ENCODE measurements around the gene VAT1L. TPM values are rescaled to one million over a fixed set of nuclear protein-coding genes. Genes with fewer than 3 reads are reported as not detected.

Gene VAT1L
- total RNA-seq, 2 donors from 2014 or later, result 0.53 to 4.1 TPM

DNA sequence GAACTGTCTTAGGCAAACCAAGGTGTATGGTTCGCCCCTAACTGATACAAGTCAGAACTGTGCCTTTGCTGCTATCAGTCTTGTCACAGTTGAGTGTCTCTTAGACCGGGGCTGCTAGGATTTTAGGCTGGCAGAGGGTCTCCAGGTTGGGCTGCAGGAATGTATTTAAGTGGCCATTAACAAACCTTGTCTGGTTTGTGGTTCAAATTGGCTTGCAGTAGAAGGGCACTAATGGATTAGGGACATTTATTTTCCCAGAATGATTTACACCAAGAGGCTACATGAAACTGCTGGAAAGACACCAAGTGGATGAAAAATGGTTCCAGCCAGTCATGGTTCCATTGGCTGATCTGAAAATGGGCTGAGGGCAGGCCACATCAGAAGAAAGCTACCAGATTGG is 5.1 kb downstream of the VAT1L start:
- H3K4me1 ChIP-seq (ENCODE audit: control insufficient read depth, insufficient read depth, low read length), result no peaks in the 10 kb centered on the region
- H3K9me3 Mint-ChIP-seq, result no peaks in the 10 kb centered on the region
- peaks cover 8% of the 10 kb centered on the region for H3K4me1 Mint-ChIP-seq
- peaks cover 46% of the 10 kb centered on the region for H3K27me3 Mint-ChIP-seq (ENCODE audit: insufficient read depth)
- H3K27me3 ChIP-seq (ENCODE audit: control insufficient read depth, insufficient read depth, low read length, poor library complexity, severe bottlenecking), result peaks cover 40% of the 10 kb centered on the region
- peak; percentile 11 for DNase-seq
- H3K4me3 Mint-ChIP-seq, result no peak overlapping the region
- H3K27ac ChIP-seq (ENCODE audit: low read depth, low read length), result no peak overlapping the region
- no peak overlapping the region for H3K4me3 ChIP-seq (ENCODE audit: low read length)
- 89 to 100% methylated on average over 1 to 2 of the region's 2 CpGs for WGBS, 2 experiments (ENCODE audit: insufficient coverage in 1 of 2, insufficient read length in 1 of 2)
- H3K27ac Mint-ChIP-seq, result no peak overlapping the region
- no peaks in the 10 kb centered on the region for H3K9me3 ChIP-seq (ENCODE audit: control insufficient read depth, low read length)
- TF ChIP-seq, protein P1, sequence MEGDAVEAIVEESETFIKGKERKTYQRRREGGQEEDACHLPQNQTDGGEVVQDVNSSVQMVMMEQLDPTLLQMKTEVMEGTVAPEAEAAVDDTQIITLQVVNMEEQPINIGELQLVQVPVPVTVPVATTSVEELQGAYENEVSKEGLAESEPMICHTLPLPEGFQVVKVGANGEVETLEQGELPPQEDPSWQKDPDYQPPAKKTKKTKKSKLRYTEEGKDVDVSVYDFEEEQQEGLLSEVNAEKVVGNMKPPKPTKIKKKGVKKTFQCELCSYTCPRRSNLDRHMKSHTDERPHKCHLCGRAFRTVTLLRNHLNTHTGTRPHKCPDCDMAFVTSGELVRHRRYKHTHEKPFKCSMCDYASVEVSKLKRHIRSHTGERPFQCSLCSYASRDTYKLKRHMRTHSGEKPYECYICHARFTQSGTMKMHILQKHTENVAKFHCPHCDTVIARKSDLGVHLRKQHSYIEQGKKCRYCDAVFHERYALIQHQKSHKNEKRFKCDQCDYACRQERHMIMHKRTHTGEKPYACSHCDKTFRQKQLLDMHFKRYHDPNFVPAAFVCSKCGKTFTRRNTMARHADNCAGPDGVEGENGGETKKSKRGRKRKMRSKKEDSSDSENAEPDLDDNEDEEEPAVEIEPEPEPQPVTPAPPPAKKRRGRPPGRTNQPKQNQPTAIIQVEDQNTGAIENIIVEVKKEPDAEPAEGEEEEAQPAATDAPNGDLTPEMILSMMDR (conservative IDR thresholded peaks at IDR 0.05), result no peak
- H3K36me3 ChIP-seq (ENCODE audit: control insufficient read depth, insufficient read depth, low read length), result no peaks in the 10 kb centered on the region
- no peak overlapping the region for H3K9ac ChIP-seq (ENCODE audit: extremely low read depth, low read length, poor library complexity, severe bottlenecking)
- no peaks in the 10 kb centered on the region for H3K36me3 Mint-ChIP-seq (ENCODE audit: low read depth)

DNA sequence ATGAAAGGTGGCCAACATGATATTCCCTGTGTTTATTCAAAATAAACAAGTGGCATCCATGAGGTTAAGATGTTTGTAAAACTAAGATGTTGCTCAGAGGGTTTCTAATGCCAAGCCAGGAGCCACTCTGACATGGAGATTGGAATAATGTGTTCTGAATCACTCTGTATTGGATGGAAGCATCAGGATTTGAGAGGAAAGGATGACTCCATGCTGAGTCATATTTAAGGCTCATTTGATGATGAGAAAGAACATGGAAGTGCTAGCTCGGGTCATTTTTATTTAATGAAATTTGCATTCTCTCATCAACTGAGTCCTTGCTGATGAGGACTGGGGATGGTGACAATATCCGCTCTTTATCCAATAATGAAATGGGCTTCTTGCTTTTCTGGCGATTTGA is 6.2 kb downstream of the VAT1L start:
- Histone ChIP-seq H3K36me3 (ENCODE audit: control insufficient read depth, insufficient read depth, low read length) (no peaks in the 10 kb centered on the region), H3K9me3 (ENCODE audit: control insufficient read depth, low read length) (no peaks in the 10 kb centered on the region), H3K27me3 (ENCODE audit: control insufficient read depth, insufficient read depth, low read length, poor library complexity, severe bottlenecking) (peaks cover 29% of the 10 kb centered on the region), H3K4me1 (ENCODE audit: control insufficient read depth, insufficient read depth, low read length) (no peaks in the 10 kb centered on the region), H3K9ac (ENCODE audit: extremely low read depth, low read length, poor library complexity, severe bottlenecking) (no peak overlapping the region), H3K4me3 (ENCODE audit: low read length) (no peak overlapping the region), H3K27ac (ENCODE audit: low read depth, low read length) (no peak overlapping the region)
- no peak for DNase-seq
- Mint-ChIP-seq H3K27me3 (ENCODE audit: insufficient read depth) (peaks cover 42% of the 10 kb centered on the region), H3K27ac (no peak overlapping the region), H3K4me3 (no peak overlapping the region), H3K36me3 (ENCODE audit: low read depth) (no peaks in the 10 kb centered on the region), H3K9me3 (no peaks in the 10 kb centered on the region), H3K4me1 (peaks cover 2% of the 10 kb centered on the region)
- TF ChIP-seq, protein P1 (conservative IDR thresholded peaks at IDR 0.05), result no peak
- 89 to 100% methylated on average over 2 to 3 of the region's 3 CpGs for WGBS, 2 experiments (ENCODE audit: insufficient coverage in 1 of 2, insufficient read length in 1 of 2)

DNA sequence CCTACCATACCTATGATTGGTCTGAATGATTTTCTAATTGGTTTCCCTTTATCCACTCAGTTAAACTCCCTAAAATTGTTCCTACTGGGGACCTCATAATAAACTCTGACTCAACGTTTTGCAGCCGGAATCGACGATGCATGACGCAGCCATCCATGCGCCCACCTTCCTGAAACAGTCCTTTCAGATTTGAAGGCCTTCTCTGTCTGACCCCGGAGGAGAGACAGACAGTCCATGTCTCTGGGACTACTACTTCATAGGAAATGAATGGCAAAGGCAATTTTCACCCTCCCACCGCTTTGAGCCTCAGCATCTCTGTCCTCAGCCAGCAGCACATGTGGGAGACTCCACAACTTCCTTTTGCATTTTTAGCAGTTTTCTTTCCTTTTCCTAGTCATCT is 13.5 kb downstream of the VAT1L start:
- Mint-ChIP-seq H3K4me1 (no peaks in the 10 kb centered on the region), H3K36me3 (ENCODE audit: low read depth) (no peaks in the 10 kb centered on the region), H3K27me3 (ENCODE audit: insufficient read depth) (peaks cover 13% of the 10 kb centered on the region), H3K9me3 (peaks cover 2% of the 10 kb centered on the region), H3K4me3 (no peak overlapping the region), H3K27ac (no peak overlapping the region)
- WGBS, 2 experiments (ENCODE audit: insufficient coverage in 1 of 2, insufficient read length in 1 of 2), result 84 to 94% methylated on average over 7 to 8 of the region's 8 CpGs
- TF ChIP-seq, protein P1 (conservative IDR thresholded peaks at IDR 0.05), result no peak
- Histone ChIP-seq H3K4me1 (ENCODE audit: control insufficient read depth, insufficient read depth, low read length) (no peaks in the 10 kb centered on the region), H3K4me3 (ENCODE audit: low read length) (no peak overlapping the region), H3K27me3 (ENCODE audit: control insufficient read depth, insufficient read depth, low read length, poor library complexity, severe bottlenecking) (no peaks in the 10 kb centered on the region), H3K9ac (ENCODE audit: extremely low read depth, low read length, poor library complexity, severe bottlenecking) (no peak overlapping the region), H3K9me3 (ENCODE audit: control insufficient read depth, low read length) (no peaks in the 10 kb centered on the region), H3K36me3 (ENCODE audit: control insufficient read depth, insufficient read depth, low read length) (no peaks in the 10 kb centered on the region), H3K27ac (ENCODE audit: low read depth, low read length) (no peak overlapping the region)
- no peak for DNase-seq

Measured in endodermal cell (in vitro differentiated cells).